Right forelimb (tissue), 1 donor: Measurements from ENCODE around the gene TTLL6.
"Not testable (repeated sequence)": the region's sequence is repeated elsewhere in the genome, so short reads cannot be mapped to it uniquely, and the experiment has no call there.

Experiments
- DNase-seq: peaks from one replicate; pipeline ENCODE4 v3.0.0-alpha.2; 2018

The TTLL6 gene

DNA sequence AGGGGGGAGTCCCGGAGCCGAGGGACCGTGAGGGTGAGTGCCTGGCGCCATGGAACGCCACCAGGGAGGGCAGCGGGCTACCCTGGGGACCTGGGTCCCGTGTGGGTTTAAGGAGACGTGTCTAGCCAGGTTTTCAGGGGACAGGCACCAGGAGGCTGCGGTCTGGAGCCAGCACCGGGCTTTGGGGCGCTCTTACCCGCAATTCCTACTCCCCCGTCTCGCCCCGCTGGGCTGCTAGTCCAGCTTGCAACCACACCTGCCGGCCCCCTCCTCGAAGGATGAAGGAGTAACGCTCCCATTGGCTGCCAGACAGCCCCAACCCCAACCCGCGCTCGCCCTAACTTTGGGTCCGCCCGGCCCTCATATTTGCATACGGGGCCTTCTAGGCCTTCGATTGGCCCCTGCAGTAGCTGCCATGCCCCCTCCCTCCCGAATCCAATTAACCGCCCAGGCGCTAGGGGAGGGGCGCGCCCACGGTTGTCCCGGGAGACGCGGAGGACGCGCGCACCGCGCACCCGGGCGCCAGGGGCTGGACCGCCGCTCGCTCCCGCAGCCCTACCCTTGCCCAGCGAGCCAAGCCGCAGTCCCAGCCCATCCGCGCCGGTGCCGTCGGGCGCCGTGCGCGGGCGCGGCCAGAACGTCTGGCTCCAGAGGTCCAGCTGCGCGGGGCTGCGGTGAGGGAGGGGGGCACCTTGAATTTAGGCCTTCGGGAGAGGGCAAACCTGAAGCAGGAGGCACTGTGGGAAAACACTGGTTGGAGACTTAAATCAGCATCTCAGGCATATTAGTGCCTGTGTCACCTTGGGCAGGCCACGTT lies at the start of gene TTLL6:
Gene TTLL6, minus strand, starts transcription at position 456 of the 817 bp plus-strand sequence. Its CDS starts 157 bp downstream, at position 299.
- peak; percentile 73 for DNase-seq

DNA sequence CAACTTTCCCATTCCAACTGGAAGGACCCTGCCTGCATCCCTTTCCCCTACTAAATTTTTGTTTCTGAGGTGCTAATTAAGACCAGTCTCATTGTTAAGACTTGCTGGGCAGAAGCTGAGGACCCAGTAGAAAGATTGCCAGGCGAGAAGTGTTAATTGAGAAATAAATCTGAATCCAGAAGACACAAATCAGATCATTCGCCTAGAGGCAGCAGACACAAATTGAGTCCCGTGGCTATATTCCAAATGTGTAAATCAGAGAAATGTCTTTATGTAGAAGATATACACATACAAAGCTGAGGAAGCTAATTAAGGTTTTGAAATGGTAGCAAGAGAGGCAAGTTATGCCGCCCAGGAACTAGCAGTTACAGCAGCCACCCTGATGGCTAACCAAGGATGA lies 43.4 kb upstream of the TTLL6 start:
- DNase-seq: no peak

DNA sequence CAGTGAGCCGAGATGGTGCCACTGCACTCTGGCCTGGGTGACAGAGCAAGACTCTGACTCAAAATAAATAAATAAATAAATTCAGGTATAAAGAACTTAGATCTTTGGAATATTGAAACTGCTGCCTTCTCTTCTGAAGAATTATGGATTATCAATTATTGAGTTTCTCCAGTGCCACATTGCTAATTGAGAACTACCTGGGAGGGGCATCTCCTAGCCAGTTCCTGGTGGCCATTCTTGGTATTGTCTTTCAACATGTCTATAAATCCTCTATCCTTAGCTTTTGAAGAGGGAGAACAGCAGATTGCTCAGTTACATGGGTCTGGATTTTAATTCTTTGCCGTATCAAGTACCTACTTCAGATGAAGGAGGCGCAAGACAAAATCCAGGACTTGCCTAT lies 43.0 kb upstream of the TTLL6 start:
- no peak for DNase-seq

DNA sequence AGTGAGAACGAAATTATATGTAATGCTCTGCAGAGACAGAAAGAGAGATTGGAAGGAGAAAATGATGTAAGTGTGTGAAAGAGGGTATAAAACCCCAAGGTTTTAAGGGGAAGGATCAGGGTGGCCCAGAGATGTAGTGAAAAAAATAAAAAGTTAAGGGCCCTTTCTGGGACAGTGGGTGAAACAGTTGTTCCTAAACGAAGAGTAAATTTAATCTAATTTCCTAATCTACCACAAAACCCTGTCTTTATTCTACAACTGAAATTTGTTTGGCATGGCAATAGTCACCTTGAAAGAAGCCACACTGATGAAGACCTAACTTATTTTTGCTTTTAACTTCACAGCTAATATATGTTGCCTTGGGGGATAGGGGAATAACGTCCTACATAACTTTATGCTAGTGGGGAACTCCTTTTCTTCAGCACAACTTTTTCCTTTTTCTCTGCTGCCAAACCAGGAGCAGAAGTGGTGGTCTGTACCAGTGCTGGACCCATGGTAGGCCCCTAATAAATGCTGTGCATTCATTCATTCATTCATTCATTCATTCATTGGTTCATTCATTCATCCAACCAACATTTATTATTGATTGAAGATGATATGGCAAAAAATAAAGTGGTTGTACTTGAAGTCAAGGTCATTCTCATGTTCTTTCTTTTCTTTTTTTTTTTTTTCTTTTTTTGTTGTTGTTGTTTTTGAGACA lies 39.2 kb upstream of the TTLL6 start:
- DNase-seq: no peak

DNA sequence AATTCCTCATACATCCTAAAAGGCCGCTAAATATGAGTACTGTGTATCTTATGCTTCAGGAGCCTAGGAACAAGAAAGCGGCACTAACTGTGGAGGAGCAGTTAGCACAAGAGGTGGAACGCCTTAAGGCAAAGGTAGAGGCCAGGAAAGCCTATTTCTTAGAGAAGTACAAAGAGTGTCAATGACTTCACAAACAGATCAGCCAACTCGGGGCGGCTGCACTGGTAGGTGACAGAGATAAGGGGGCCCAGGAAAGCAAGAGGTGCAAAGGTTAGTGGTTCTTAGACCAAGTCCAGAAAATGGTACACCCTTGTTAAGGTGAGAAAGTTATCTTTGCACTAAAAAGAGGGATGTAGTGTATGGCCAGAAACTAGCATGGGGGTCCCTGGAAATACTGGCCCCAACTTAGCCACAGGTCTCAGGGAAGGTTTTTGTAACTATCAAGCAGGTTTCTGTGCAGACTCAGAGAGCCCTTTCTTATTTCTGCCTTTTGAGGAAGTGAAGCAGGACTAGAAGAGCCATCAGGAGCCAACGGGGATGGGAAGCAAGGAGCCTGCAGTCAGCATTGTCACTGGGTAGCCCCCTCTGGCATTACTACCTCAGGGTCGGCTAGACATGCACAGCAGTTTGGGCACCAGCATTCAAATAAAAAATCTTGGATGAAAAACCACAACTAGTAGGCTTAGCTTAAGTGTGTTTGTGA lies 37.9 kb upstream of the TTLL6 start:
- DNase-seq: no peak

DNA sequence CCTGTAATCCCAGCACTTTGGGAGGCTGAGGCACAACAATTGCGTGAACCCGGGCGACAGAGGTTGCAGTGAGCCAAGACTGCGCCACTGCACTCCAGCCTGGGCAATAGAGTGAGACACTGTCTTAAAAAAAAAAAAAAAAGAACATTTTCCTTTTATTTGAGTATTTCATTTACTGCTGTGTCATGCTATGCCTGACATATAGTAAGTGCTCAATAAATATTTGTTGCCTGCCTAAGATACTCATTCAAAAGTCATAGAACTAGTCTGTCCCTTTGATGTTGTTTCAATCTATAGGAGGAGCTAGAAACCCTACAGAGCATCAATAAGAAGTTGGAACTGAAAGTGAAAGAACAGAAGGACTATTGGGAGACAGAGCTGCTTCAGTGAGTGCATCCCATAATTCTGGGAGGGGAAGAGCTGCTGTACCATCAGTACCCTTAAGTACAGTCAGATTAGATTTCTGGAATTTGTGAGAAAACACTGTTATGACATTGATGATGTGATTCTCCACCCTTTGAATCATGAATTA lies 33.8 kb upstream of the TTLL6 start:
- no peak for DNase-seq

DNA sequence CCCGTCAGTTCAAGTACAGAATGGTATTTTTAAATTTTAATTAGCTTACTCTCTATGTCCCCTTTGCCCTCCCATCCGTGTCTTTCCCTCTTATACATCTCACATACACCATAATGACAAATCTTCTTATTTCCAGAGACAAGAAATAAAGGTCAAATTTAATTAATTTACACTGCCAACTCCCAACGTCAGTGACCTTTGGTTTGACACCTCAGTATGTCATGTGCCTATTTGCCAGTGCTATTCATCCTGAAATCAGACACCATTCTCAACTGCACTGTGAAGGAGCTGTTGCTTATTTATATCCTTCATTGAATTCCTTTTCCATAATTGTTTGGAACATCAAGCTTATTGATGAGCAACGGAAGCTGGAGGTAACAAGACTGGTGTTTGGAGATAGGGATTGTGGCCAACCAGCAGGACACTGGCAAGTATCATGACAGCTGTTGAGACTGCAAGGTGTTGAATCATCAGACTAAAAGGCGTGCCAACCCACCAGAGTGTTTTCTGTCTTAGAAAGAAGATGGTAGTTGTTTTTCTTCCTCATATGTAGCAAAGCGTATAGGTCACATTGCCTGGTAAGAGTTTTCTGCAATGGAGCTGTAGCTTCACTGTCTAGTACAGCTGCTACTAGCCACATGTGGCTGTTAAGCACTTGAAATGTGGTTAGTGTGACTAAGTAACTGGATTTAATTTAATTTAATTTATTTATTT lies 26.3 kb upstream of the TTLL6 start:
- no peak for DNase-seq

DNA sequence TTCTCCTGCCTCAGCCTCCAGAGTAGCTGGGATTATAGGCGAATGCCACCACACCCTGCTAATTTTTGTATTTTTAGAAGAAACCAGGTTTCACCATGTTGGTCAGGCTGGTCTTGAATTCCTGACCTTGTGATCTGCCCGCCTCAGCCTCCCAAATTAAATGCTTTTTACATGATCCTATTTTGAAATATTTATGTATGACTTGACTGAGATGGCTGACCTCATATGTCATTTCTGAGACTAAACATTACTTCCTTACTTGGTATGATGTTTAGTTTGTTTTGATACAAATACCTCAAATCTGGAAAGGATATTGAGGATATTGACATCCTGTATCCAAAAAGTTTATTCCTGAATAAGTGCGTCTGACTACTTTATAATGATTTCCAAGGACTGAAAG lies 25.7 kb upstream of the TTLL6 start:
- DNase-seq: no peak

DNA sequence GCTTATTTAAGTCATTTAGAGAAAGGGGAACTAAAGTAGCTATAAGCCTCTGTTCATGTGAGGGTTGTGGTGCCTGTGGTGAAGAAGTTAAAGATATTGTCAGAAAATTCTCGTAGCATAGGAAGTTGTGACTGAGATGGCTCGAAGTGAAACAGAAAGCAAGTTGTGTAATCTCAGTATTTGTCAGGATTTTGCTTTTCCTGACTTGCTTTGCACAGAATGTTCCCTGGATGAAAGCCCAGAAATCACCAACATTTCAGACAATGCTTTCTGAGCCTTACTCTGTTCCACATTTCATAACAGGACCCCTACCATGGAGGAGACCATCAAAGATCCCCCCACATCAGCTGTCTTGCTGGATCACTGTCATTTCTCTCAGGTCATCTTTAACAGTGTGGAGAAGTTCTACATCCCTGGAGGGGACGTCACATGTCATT lies 24.4 kb upstream of the TTLL6 start:
- DNase-seq: peak; percentile 42

DNA sequence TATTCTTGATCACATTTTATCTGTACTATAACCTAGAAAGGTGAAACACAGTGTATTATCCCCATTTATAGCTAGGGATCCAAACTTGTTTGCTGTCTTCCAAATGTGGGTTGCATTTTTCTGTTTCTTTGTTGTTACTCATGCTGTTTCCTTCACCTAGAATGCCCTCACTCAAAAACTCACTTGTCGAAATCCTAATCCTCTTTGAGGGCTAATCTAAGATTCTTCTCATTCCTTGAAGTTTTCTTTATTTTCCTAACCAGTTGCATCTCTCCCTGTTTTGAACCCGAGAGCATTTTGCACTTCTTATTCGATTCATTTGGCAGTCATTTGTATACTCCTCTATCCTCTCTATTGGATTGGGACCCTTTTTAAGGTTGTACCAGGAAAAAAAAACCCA lies 23.4 kb upstream of the TTLL6 start:
- DNase-seq: no peak

DNA sequence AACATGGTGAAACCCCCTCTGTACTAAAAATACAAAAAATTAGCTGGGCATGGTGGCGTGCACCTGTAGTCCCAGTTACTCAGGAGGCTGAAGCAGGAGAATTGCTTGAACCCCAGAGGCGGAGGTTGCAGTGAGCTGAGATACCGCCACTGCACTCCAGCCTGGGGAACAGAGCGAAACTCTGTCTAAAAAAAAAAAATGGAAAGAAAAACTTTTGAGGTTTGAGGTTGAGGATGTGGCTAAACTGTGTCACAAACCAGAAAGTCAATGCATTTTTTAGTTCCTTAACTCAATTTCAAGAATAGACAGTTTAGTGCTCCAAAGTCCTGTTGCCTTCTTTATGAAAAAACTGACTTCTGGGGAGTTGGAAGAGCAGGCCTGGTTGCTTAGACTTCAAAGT lies 20.4 kb upstream of the TTLL6 start:
- not testable (repeated sequence) for DNase-seq

DNA sequence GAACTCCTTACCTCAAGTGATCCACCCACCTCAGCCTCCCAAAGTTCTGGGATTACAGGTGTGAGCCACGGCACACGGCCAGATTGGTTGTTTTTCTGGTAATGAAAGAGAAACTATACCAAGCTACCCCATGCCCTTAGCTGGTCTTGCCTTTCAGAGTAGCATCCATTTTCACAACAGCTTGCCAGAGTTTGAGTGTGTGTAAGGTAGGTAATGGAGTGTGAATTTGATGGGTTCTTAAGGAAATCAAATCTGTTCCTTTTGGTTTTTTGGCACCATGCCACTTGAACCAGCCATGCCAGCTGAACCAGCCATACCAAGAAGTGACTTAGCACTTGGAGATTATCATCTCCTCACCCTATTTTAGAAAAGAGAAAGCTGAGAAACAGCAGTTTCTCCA lies 18.9 kb upstream of the TTLL6 start:
- DNase-seq: no peak

DNA sequence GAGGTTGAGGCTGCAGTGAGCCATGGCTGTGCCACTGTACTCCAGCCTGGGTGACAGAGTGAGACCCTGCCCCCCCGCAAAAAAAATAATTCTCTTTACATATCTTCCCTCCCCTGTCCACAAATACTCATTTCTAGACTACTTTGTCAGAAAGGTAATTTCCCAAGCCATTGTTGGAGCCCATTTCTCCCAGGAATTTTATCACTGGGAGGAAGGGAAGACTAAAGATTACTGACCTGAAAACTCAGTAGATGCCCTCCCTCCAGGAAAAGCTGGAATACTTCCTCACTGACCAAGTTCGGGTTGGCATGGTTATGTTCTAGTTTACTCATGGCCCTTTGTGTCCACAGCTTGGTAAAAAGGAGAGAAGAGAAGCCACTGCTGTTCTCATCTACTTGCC lies 17.9 kb upstream of the TTLL6 start:
- no peak for DNase-seq

DNA sequence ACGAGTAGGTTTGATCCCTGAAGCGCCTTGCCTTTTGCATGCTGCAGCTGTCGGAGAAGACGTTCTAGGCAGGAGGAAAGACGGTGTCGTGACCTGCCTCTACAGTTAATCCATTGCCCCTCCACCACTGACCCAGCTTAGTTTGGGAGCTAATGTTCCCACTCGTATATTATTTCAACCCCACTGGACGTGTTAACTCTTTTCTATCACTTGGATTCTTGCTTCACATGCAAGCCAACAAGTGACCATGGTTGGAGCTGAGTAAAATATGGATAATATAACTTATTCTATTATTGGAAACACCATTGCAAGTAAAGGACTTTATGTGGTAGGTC lies 14.5 kb upstream of the TTLL6 start:
- no peak for DNase-seq

DNA sequence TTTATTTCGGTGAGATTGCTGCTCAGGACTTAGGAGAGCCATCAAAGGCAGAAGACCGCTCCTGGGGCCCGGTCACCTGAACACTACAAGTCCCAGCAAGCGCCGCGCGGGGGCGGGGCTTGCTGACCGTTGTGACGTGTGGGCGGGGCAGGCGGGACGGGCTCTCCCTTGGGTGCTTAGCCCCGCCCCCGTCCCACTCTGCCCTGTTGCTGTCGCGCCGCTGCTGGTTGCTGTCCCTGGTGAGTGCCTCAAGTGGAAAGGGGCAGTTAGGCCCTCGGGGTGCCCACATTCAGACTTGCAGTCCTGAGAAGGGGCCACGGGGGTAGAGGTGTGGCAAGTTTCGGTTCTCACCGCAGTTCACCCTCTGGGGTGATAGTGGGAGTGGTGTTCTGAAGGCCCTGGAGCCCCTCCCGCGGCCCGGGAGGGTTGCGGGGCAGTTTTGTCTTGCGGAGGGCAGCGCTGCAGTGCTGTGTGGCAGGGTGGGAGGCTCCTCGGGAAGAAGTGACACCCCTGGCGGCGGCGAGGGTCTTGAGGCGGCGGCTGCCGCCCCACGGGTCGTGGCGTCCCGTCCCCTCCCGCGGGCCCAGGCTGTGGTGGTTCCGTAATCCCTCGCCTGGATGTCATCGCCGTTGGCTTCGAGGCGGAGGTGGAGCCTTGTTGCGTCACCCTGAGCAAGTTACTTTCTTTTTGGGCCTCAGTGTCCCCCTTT lies 14.0 kb upstream of the TTLL6 start, which contains the start of gene CALCOCO2:
Gene CALCOCO2, plus strand, starts transcription at position 196 of the 709 bp plus-strand sequence. CDS start 10,673 bp downstream, outside the sequence.
- DNase-seq: peak; percentile 93

DNA sequence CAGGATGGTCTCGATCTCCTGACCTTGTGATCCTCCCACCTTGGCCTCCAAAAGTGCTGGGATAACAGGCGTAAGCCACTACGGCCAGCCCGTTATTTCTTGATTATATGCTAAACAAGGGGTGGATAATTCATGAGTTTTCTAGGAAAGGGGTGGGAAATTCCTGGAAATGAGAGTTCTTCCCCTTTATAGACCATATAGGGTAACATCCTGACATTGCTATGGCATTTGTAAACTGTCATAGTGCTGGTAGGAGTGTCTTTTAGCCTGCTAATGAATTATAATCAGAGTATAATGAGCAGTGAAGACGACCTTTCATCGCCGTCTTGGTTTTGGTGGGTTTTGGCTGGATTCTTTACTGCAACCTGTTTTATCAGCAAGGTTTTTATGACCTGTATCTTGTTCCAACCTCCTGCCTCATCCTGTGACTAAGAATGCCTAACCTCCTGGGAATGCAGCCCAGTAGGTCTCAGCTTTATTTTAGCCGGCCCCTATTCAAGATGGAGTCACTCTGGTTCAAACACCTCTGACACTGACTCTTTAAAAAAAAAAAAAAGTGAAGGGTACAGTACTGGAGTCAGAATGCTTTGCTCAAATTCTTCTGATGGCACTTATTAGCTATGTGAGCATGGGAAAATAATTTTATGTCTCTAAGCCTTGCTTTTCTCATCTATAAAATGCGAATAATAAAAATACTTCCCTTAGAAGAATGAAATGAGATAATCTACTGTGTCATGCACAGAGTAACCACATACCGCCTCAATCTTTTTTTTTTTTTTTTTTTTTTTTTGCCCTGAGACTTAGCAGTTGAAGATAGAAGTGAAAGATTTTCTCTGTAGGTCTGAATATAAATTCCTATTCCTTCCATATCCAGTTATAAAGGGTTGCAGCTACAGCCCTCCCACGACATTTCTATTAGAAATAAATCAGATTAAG lies 8.7 kb upstream of the TTLL6 start:
- DNase-seq: no peak

DNA sequence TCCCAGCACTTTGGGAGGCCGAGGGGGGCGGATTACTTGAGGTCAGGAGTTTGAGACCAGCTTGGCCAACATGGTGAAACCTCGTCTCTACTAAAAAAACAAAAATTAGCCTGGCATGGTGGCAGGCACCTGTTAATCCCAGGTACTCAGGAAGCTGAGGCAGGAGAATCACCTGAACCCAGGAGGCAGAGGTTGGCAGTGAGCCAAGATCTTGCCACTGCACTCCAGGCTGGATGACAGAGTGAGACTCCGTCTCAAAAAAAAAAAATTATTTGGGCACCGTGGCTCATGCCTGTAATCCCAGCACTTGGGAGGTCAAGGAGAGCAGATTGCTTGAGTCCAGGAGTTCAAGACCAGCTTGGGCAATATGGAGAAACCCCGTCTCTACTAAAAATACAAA lies 3.9 kb upstream of the TTLL6 start:
- not testable (repeated sequence) for DNase-seq

DNA sequence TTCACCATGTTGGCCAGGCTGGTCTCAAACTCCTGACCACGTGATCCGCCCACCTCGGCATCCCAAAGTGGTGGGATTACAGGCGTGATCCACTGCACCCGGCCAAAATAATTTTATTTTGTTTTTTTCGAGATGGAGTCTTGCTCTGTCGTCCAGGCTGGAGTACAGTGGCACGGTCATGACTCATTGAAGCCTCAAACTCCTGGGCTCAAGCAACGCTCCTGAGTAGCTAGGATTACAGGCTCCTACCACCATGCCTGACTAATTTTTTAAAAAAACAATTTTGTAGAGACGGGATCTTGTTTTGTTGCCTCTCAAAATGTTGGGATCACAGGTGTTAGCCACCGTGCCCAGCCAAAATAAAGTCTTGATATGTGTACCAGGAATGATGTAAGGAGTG lies 2.4 kb upstream of the TTLL6 start:
- DNase-seq: no peak

DNA sequence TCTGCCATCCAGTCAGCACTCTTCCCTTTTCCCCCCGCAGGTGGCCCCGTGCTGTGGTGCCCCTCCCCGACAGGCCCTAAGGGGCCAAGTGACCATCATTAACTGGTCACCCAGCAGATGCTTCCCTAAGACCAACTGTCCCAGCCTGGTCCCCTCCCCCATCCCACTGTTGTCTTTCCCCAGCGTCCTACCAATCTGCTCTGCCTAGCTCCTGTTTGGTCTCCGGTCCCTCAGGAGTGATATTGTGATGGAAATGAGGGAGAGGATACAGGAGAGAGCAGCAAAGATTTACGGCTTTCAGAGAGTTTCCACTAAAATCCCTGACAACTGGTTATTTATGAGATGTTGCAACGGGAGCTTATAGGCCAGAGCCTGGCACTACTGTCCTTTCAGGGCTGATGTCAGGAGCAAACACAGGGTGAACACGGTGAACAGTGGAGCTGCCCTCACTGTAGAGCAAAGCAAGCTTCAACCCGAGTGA lies 1.4 kb upstream of the TTLL6 start:
- DNase-seq: no peak

DNA sequence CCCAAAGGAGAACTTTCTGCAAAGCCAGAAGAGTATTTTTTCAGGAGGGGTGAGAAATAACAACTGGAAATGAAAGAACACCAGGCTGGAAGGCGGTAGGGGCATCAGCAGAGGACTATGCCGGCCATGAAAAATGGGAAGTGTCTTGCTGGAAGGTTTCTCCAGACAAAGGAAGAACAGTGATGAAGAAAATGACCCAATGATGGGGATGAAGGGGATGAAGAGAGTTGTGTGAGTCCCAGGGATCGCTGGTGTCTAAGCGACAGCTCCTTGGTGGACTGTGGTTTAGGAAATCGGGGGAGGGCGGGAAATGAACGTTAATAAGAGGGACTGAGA lies 623 bp downstream of the TTLL6 start:
- no peak for DNase-seq

DNA sequence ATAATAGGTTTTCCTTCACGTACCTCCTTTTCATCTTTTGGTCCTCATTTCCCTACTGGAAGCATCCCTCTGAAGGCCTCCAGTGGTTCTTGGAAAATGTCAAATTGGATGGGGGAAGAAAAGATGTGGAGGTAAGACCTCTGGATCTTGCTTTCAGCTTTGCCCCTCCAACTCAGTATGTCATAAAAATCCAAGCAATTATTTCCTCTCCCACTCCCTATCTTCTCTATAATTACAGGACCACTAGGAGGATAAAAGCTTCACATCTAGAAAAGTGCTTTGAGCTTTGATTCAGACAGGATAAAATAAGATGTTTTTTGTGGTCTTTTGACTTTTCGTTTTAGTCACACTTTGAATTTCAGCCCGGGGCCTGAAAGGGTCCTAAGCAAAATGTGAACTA lies 1.7 kb downstream of the TTLL6 start:
- DNase-seq: no peak
